Stimulated activated CD4-positive, alpha-beta T cell treated with anti-CD3 and anti-CD28 coated beads, Interleukin-1b, Interleukin-23, amount 100 ng/mL, for 48 hours (primary cell): ENCODE results near the gene ABCD1.

Source experiments
- DNase-seq: peaks from one replicate; pipeline ENCODE4 v3.0.0-alpha.2; 2020

ABCD1 gene

GRCh38 chrX:153763989-153764755 is 39.5 kb downstream of the ABCD1 start, which contains the start of gene PLXNB3:
Gene PLXNB3 (plus strand): TSS chrX:153764249. CDS start chrX:153765536, 1,287 bp downstream.
- DNase-seq = peak; percentile 70

- DNase-seq = no peak
Measured at GRCh38 chrX:153764786-153765137, 40.1 kb downstream of the ABCD1 start.

- DNase-seq = no peak
Measured at GRCh38 chrX:153765138-153766079, 40.8 kb downstream of the ABCD1 start.

- peak; percentile 28 for DNase-seq
Measured at GRCh38 chrX:153766098-153766817, 41.6 kb downstream of the ABCD1 start.

- DNase-seq = no peak
Measured at GRCh38 chrX:153766871-153767673, 42.4 kb downstream of the ABCD1 start.

GRCh38 chrX:153767674-153768055 is 43.0 kb downstream of the ABCD1 start:
- DNase-seq = no peak

- DNase-seq = no peak
Measured at GRCh38 chrX:153768311-153769157, 43.9 kb downstream of the ABCD1 start.

- no peak for DNase-seq
Measured at GRCh38 chrX:153769158-153769864, 44.7 kb downstream of the ABCD1 start.

- DNase-seq = no peak
Measured at GRCh38 chrX:153769865-153770600, 45.4 kb downstream of the ABCD1 start.

- no peak for DNase-seq
Measured at GRCh38 chrX:153770601-153771414, 46.2 kb downstream of the ABCD1 start.

GRCh38 chrX:153771415-153772315 is 47.0 kb downstream of the ABCD1 start:
- no peak for DNase-seq

GRCh38 chrX:153772316-153773217 is 47.9 kb downstream of the ABCD1 start:
- DNase-seq = no peak

GRCh38 chrX:153773218-153773611 is 48.6 kb downstream of the ABCD1 start:
- no peak for DNase-seq

- no peak for DNase-seq
Measured at GRCh38 chrX:153773741-153774575, 49.3 kb downstream of the ABCD1 start.

GRCh38 chrX:153774576-153775292 is 50.1 kb downstream of the ABCD1 start:
- no peak for DNase-seq
